Thyroid gland (tissue), 4 donors: ENCODE data around the gene MALAT1.

Source experiments
- POLR2A ChIP-seq, 2 donors: fragments of 450-650 bp; IDR thresholded peaks; one replicate each; pipeline ENCODE4 v1.6.1; 2017; ENCODE audit warnings: antibody characterized with exemption in 2 of 2, mild to moderate bottlenecking in 2 of 2, moderate library complexity in 1 of 2
- TF ChIP-seq, protein P1 (sequence below), 6 experiments: fragments of 200-600 bp in 3 of 6; fragments of 450-650 bp in 3 of 6; sonication (generic) in 3 of 6; IDR thresholded peaks; one replicate each; pipeline ENCODE4 v1.5.1; 2016 to 2019; ENCODE audit warnings: antibody characterized with exemption in 6 of 6, mild to moderate bottlenecking in 2 of 6, inconsistent platforms in 1 of 6, moderate library complexity in 1 of 6

DNA sequence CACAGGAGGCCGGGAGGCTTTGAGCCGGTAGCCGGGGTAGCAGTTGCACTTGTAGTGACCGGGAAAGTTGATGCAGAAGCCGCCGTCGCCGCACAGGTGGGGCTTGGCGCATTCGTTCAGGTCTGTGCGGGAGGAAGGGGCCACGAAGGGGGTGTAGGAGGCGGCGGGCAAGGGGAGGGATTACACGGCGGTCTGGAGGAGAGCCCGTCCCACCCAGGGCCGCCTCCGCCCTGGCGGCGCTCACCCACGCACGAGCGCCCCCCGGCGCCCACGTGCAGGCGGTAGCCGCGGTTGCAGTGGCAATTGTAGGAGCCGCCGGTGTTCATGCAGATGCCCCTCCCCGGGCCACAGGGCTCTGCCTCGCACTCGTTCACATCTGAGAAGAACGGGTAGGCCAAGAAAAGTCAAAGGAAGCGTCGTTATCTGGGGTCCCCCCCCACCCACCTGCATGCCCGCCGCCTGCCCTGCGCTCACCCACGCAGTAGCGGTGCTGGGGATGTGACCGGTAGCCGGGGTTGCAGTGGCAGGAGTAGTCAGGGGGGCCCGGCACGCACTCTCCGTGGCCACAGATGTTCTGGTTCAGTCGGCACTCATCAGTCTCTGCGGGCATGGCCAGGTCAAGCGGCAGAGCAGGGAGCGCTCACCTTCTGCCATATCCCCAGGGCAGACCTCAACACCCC is 48.7 kb downstream of the MALAT1 start:
- TF ChIP-seq, protein P1, sequence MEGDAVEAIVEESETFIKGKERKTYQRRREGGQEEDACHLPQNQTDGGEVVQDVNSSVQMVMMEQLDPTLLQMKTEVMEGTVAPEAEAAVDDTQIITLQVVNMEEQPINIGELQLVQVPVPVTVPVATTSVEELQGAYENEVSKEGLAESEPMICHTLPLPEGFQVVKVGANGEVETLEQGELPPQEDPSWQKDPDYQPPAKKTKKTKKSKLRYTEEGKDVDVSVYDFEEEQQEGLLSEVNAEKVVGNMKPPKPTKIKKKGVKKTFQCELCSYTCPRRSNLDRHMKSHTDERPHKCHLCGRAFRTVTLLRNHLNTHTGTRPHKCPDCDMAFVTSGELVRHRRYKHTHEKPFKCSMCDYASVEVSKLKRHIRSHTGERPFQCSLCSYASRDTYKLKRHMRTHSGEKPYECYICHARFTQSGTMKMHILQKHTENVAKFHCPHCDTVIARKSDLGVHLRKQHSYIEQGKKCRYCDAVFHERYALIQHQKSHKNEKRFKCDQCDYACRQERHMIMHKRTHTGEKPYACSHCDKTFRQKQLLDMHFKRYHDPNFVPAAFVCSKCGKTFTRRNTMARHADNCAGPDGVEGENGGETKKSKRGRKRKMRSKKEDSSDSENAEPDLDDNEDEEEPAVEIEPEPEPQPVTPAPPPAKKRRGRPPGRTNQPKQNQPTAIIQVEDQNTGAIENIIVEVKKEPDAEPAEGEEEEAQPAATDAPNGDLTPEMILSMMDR (IDR thresholded peaks at IDR 0.05), result no peak
- no peak for TF ChIP-seq POLR2A (IDR thresholded peaks at IDR 0.05)
